ENCODE measurements around the gene ITCH.

The ITCH gene

DNA sequence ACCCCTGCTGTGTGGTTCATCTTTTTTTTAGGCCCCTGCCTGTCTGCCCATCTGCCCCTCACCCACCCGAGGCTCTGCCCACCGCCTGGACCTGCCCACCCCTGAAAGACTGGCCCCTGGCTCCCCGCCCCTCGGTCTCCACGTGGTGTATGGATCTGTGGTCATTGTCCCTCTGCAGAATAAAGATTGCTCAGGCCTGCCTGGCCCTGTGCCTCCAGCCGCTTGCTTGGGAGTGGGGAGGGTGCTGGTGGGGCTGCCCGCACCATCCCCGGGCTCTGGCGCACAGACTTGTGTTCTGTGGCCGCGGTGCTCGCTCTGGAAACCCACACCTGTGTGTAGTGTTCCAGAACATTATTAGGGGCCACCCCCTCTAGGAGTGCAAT is 197.1 kb downstream of the ITCH start:
- DNase-seq: no peak

DNA sequence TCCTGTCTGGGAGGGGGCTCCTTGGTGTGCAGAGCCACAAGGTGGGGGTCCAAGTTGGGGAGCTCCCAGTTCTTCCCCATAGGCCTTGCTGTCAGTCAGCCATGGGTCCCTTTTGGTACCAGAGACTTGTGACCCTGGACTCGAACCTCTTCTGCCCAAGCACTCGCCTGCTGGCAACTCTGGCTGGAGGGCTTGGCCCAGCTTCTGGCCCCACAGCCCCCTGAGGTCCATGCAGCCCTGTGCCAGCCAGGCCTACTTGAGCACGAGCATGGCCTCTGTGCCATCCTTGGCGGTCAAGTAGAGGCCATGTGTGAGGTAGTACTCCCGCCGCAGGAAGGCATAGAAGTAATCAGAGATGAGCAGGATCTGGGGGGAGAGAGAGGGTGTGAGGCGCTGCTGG is 197.5 kb downstream of the ITCH start:
- DNase-seq: no peak

Data from CD4-positive, alpha-beta T cell treated with Interleukin-4 for 4 hours (primary cell).